Esophagus squamous epithelium (tissue), 4 donors: ENCODE results near the gene DNAH3.

Experiments
- POLR2A ChIP-seq, 4 donors: fragments of 450-650 bp; IDR thresholded peaks; one replicate each; pipeline ENCODE4 v1.6.1; 2017; ENCODE audit warnings: antibody characterized with exemption in 4 of 4, mild to moderate bottlenecking in 4 of 4, moderate library complexity in 3 of 4
- TF ChIP-seq, protein P1 (sequence below), 6 experiments: fragments of 450-650 bp in 4 of 6; fragments of 200-600 bp in 2 of 6; sonication (generic) in 2 of 6; IDR thresholded peaks; one replicate each; pipeline ENCODE4 v1.5.1; 2016 to 2019; ENCODE audit warnings: antibody characterized with exemption in 6 of 6, mild to moderate bottlenecking in 4 of 6, moderate library complexity in 4 of 6

DNA sequence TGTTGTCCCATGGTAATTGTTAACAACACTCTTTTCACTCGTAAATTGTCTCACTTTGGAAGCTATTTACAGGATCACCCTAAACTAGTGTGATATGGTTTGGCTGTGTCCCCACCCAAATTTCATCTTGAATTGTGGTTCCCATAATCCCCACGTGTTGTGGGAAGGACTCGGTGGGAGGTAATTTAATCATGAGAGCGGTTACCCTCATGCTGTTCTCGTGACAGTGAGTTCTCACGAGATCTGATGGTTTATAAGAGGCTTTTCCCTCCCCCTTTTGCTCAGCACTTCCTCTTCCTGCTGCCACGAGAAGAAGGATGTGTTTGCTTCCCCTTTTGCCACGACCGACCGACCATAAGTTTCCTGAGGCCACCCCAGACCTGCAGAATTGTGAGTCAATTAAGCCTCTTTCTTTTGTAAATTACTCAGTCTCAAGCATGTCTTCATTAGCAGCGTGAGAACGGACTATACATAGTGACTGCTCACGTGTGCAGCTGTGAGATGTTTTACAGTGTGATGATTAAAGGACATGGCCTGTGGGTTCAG, 34.4 kb downstream of the DNAH3 start:
- TF ChIP-seq, protein P1, sequence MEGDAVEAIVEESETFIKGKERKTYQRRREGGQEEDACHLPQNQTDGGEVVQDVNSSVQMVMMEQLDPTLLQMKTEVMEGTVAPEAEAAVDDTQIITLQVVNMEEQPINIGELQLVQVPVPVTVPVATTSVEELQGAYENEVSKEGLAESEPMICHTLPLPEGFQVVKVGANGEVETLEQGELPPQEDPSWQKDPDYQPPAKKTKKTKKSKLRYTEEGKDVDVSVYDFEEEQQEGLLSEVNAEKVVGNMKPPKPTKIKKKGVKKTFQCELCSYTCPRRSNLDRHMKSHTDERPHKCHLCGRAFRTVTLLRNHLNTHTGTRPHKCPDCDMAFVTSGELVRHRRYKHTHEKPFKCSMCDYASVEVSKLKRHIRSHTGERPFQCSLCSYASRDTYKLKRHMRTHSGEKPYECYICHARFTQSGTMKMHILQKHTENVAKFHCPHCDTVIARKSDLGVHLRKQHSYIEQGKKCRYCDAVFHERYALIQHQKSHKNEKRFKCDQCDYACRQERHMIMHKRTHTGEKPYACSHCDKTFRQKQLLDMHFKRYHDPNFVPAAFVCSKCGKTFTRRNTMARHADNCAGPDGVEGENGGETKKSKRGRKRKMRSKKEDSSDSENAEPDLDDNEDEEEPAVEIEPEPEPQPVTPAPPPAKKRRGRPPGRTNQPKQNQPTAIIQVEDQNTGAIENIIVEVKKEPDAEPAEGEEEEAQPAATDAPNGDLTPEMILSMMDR (IDR thresholded peaks at IDR 0.05): no peak
- TF ChIP-seq POLR2A (IDR thresholded peaks at IDR 0.05): no peak
